Neural cell (in vitro differentiated cells): ENCODE data around the gene JAZF1. TPM values are rescaled to one million over a fixed set of nuclear protein-coding genes. Genes with fewer than 3 reads are reported as not detected.

Source experiments
- H2AFZ ChIP-seq: fragments of 200-600, 300-800 bp; sonication (generic), shearing (Covaris generic); 2 replicates; pipeline ENCODE4 v1.6.0; 2014; ENCODE audit warnings: low read depth, mild to moderate bottlenecking, antibody characterized with exemption, low read length, moderate library complexity
- H3F3A ChIP-seq: fragments of 200-600 bp; shearing (Covaris generic); 2 replicates; pipeline ENCODE4 v1.6.1; 2016; ENCODE audit warnings: mild to moderate bottlenecking, moderate library complexity, mixed read lengths, antibody characterized with exemption, low read length; ENCODE audit not compliant: insufficient read depth, poor library complexity, severe bottlenecking
- H3K27ac ChIP-seq: fragments of 200-600, 300-800 bp; sonication (generic), shearing (Covaris generic); 2 replicates; pipeline ENCODE4 v1.5.1; 2014; ENCODE audit warnings: mild to moderate bottlenecking, low read length, moderate library complexity
- H3K27me3 ChIP-seq: fragments of 300-800, 200-600 bp; sonication (generic), shearing (Covaris generic); 2 replicates; pipeline ENCODE4 v1.6.0; 2014; ENCODE audit warnings: mild to moderate bottlenecking, low read depth, low read length, moderate library complexity; ENCODE audit not compliant: insufficient read depth
- H3K36me3 ChIP-seq: fragments of 300-800, 200-600 bp; sonication (generic), shearing (Covaris generic); 2 replicates; pipeline ENCODE4 v1.5.1; 2014; ENCODE audit warnings: mild to moderate bottlenecking, antibody characterized with exemption, low read length, moderate library complexity; ENCODE audit not compliant: insufficient read depth
- H3K4me2 ChIP-seq: fragments of 300-800, 200-600 bp; sonication (generic), shearing (Covaris generic); 2 replicates; pipeline ENCODE4 v1.6.0; 2014; ENCODE audit warnings: mild to moderate bottlenecking, low read length
- H3K4me3 ChIP-seq: fragments of 300-800, 200-600 bp; sonication (generic), shearing (Covaris generic); 2 replicates; pipeline ENCODE4 v1.5.1; 2014; ENCODE audit warnings: mild to moderate bottlenecking, low read length, moderate library complexity
- H3K79me2 ChIP-seq: fragments of 200-600 bp; shearing (Covaris generic); replicated peaks from 2 replicates; pipeline ENCODE4 v1.6.0; 2014; ENCODE audit warnings: mild to moderate bottlenecking, low read length, moderate library complexity; ENCODE audit not compliant: insufficient read depth
- H3K9ac ChIP-seq: fragments of 300-800, 200-600 bp; sonication (generic), shearing (Covaris generic); 2 replicates; pipeline ENCODE4 v1.6.1; 2016; ENCODE audit warnings: mild to moderate bottlenecking, low read length, mixed read lengths
- H3K9me2 ChIP-seq: fragments of 200-600 bp; shearing (Covaris generic); 2 replicates; pipeline ENCODE4 v1.6.1; 2016; ENCODE audit warnings: mild to moderate bottlenecking, low read length, mixed read lengths; ENCODE audit not compliant: insufficient read depth
- H3K9me3 ChIP-seq: fragments of 200-600, 300-800 bp; sonication (generic), shearing (Covaris generic); 2 replicates; pipeline ENCODE4 v1.6.1; 2016; ENCODE audit warnings: mild to moderate bottlenecking, mixed run types, low read length, moderate library complexity, mixed read lengths
- H4K20me1 ChIP-seq: fragments of 200-600 bp; shearing (Covaris generic); 2 replicates; pipeline ENCODE4 v1.6.1; 2016; ENCODE audit warnings: mild to moderate bottlenecking, mixed run types; ENCODE audit not compliant: insufficient read depth
- EP300 ChIP-seq: fragments of 450-650 bp; conservative IDR thresholded peaks from 2 replicates; pipeline ENCODE4 v1.6.1; 2014; ENCODE audit warnings: antibody characterized with exemption, mild to moderate bottlenecking, moderate library complexity; ENCODE audit not compliant: poor library complexity, severe bottlenecking
- EZH2 ChIP-seq: fragments of 200-600, 300-800 bp; shearing (Covaris generic), sonication (generic); IDR thresholded peaks from 2 replicates; pipeline ENCODE4 v1.6.1; 2014; ENCODE audit warnings: antibody characterized with exemption, low read length, borderline replicate concordance, mild to moderate bottlenecking; ENCODE audit not compliant: insufficient read depth, poor library complexity, severe bottlenecking
- MXI1 ChIP-seq: fragments of 450-650 bp; conservative IDR thresholded peaks from 2 replicates; pipeline ENCODE4 v1.6.1; 2014; ENCODE audit warnings: antibody characterized with exemption, mild to moderate bottlenecking; ENCODE audit not compliant: poor library complexity, severe bottlenecking
- POLR2AphosphoS5 ChIP-seq: IDR thresholded peaks from 2 replicates; pipeline ENCODE4 v1.6.1; 2012
- RAD21 ChIP-seq: fragments of 450-650 bp; conservative IDR thresholded peaks from 2 replicates; pipeline ENCODE4 v1.6.1; 2014; ENCODE audit warnings: antibody characterized with exemption, mild to moderate bottlenecking, moderate library complexity
- SMC3 ChIP-seq: fragments of 450-650 bp; conservative IDR thresholded peaks from 2 replicates; pipeline ENCODE4 v1.6.1; 2014; ENCODE audit warnings: antibody characterized with exemption, mild to moderate bottlenecking, moderate library complexity; ENCODE audit not compliant: poor library complexity
- TAF1 ChIP-seq: IDR thresholded peaks from 2 replicates; pipeline ENCODE4 v1.6.1; 2012; ENCODE audit warnings: low read depth
- polyA plus RNA-seq: library from polyadenylated mRNA; depleted of rRNA; stranded (reverse); fragments of >200 nt; gene quantifications from 2 replicates; pipeline ENCODE4 v1.2.3, GENCODE V29; 2014
- TF ChIP-seq, protein P1 (sequence below): fragments of 450-650 bp; IDR thresholded peaks from 2 replicates; pipeline ENCODE4 v1.5.1; 2014; ENCODE audit warnings: antibody characterized with exemption, mild to moderate bottlenecking, moderate library complexity; ENCODE audit not compliant: poor library complexity, severe bottlenecking
- TF ChIP-seq, protein P2 (sequence below): IDR thresholded peaks from 2 replicates; pipeline ENCODE4 v1.6.1; 2012; ENCODE audit warnings: borderline replicate concordance

The JAZF1 gene
- polyA plus RNA-seq, 1 donor from 2014 or later: 29.5 TPM

GRCh38 chr7:28070297-28071055 lies 110.1 kb downstream of the JAZF1 start:
- Histone ChIP-seq H3K9me3 (no peaks in the 10 kb centered on the region), H3K27ac (no peak overlapping the region), H3F3A (peaks cover 6% of the 10 kb centered on the region), H3K36me3 (no peaks in the 10 kb centered on the region), H4K20me1 (no peaks in the 10 kb centered on the region), H3K9ac (no peak overlapping the region), H3K27me3 (no peaks in the 10 kb centered on the region), H3K79me2 (no peaks in the 10 kb centered on the region), H3K9me2 (no peaks in the 10 kb centered on the region), H2AFZ (no peak overlapping the region), H3K4me2 (no peak overlapping the region), H3K4me3 (no peak overlapping the region)
- no peak for TF ChIP-seq POLR2AphosphoS5
- no peak for TF ChIP-seq MXI1
- no peak for TF ChIP-seq EZH2
- no peak for TF ChIP-seq TAF1
- TF ChIP-seq RAD21: no peak

- Histone ChIP-seq H4K20me1 (no peaks in the 10 kb centered on the region), H2AFZ (no peak overlapping the region), H3K36me3 (no peaks in the 10 kb centered on the region), H3K9me3 (no peaks in the 10 kb centered on the region), H3K27ac (peak overlapping the region; percentile 84), H3K79me2 (no peaks in the 10 kb centered on the region), H3K4me2 (no peak overlapping the region), H3F3A (peaks cover 6% of the 10 kb centered on the region), H3K9ac (no peak overlapping the region), H3K9me2 (no peaks in the 10 kb centered on the region), H3K27me3 (no peaks in the 10 kb centered on the region), H3K4me3 (peak overlapping the region; percentile 51)
- no peak for TF ChIP-seq EZH2
- TF ChIP-seq, protein P1, sequence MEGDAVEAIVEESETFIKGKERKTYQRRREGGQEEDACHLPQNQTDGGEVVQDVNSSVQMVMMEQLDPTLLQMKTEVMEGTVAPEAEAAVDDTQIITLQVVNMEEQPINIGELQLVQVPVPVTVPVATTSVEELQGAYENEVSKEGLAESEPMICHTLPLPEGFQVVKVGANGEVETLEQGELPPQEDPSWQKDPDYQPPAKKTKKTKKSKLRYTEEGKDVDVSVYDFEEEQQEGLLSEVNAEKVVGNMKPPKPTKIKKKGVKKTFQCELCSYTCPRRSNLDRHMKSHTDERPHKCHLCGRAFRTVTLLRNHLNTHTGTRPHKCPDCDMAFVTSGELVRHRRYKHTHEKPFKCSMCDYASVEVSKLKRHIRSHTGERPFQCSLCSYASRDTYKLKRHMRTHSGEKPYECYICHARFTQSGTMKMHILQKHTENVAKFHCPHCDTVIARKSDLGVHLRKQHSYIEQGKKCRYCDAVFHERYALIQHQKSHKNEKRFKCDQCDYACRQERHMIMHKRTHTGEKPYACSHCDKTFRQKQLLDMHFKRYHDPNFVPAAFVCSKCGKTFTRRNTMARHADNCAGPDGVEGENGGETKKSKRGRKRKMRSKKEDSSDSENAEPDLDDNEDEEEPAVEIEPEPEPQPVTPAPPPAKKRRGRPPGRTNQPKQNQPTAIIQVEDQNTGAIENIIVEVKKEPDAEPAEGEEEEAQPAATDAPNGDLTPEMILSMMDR: no peak
- TF ChIP-seq RAD21: no peak
- TF ChIP-seq SMC3: no peak
- no peak for TF ChIP-seq TAF1
- TF ChIP-seq EP300: no peak
- TF ChIP-seq MXI1: no peak
- TF ChIP-seq POLR2AphosphoS5: no peak
- TF ChIP-seq, protein P2, sequence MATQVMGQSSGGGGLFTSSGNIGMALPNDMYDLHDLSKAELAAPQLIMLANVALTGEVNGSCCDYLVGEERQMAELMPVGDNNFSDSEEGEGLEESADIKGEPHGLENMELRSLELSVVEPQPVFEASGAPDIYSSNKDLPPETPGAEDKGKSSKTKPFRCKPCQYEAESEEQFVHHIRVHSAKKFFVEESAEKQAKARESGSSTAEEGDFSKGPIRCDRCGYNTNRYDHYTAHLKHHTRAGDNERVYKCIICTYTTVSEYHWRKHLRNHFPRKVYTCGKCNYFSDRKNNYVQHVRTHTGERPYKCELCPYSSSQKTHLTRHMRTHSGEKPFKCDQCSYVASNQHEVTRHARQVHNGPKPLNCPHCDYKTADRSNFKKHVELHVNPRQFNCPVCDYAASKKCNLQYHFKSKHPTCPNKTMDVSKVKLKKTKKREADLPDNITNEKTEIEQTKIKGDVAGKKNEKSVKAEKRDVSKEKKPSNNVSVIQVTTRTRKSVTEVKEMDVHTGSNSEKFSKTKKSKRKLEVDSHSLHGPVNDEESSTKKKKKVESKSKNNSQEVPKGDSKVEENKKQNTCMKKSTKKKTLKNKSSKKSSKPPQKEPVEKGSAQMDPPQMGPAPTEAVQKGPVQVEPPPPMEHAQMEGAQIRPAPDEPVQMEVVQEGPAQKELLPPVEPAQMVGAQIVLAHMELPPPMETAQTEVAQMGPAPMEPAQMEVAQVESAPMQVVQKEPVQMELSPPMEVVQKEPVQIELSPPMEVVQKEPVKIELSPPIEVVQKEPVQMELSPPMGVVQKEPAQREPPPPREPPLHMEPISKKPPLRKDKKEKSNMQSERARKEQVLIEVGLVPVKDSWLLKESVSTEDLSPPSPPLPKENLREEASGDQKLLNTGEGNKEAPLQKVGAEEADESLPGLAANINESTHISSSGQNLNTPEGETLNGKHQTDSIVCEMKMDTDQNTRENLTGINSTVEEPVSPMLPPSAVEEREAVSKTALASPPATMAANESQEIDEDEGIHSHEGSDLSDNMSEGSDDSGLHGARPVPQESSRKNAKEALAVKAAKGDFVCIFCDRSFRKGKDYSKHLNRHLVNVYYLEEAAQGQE: no peak
These were observed 110.8 kb downstream of the JAZF1 start for GRCh38 chr7:28069807-28070206.
